Neural cell (in vitro differentiated cells): ENCODE results near the gene CPSF3. TPM values are rescaled to one million over a fixed set of nuclear protein-coding genes. Genes with fewer than 3 reads are reported as not detected.

Experiments used
- H2AFZ ChIP-seq: fragments of 200-600, 300-800 bp; sonication (generic), shearing (Covaris generic); 2 replicates; pipeline ENCODE4 v1.6.0; 2014; ENCODE audit warnings: low read depth, mild to moderate bottlenecking, antibody characterized with exemption, low read length, moderate library complexity
- H3F3A ChIP-seq: fragments of 200-600 bp; shearing (Covaris generic); 2 replicates; pipeline ENCODE4 v1.6.1; 2016; ENCODE audit warnings: mild to moderate bottlenecking, moderate library complexity, mixed read lengths, antibody characterized with exemption, low read length; ENCODE audit not compliant: insufficient read depth, poor library complexity, severe bottlenecking
- H3K27ac ChIP-seq: fragments of 200-600, 300-800 bp; sonication (generic), shearing (Covaris generic); 2 replicates; pipeline ENCODE4 v1.5.1; 2014; ENCODE audit warnings: mild to moderate bottlenecking, low read length, moderate library complexity
- H3K27me3 ChIP-seq: fragments of 300-800, 200-600 bp; sonication (generic), shearing (Covaris generic); 2 replicates; pipeline ENCODE4 v1.6.0; 2014; ENCODE audit warnings: mild to moderate bottlenecking, low read depth, low read length, moderate library complexity; ENCODE audit not compliant: insufficient read depth
- H3K36me3 ChIP-seq: fragments of 300-800, 200-600 bp; sonication (generic), shearing (Covaris generic); 2 replicates; pipeline ENCODE4 v1.5.1; 2014; ENCODE audit warnings: mild to moderate bottlenecking, antibody characterized with exemption, low read length, moderate library complexity; ENCODE audit not compliant: insufficient read depth
- H3K4me2 ChIP-seq: fragments of 300-800, 200-600 bp; sonication (generic), shearing (Covaris generic); 2 replicates; pipeline ENCODE4 v1.6.0; 2014; ENCODE audit warnings: mild to moderate bottlenecking, low read length
- H3K4me3 ChIP-seq: fragments of 300-800, 200-600 bp; sonication (generic), shearing (Covaris generic); 2 replicates; pipeline ENCODE4 v1.5.1; 2014; ENCODE audit warnings: mild to moderate bottlenecking, low read length, moderate library complexity
- H3K79me2 ChIP-seq: fragments of 200-600 bp; shearing (Covaris generic); replicated peaks from 2 replicates; pipeline ENCODE4 v1.6.0; 2014; ENCODE audit warnings: mild to moderate bottlenecking, low read length, moderate library complexity; ENCODE audit not compliant: insufficient read depth
- H3K9ac ChIP-seq: fragments of 300-800, 200-600 bp; sonication (generic), shearing (Covaris generic); 2 replicates; pipeline ENCODE4 v1.6.1; 2016; ENCODE audit warnings: mild to moderate bottlenecking, low read length, mixed read lengths
- H3K9me2 ChIP-seq: fragments of 200-600 bp; shearing (Covaris generic); 2 replicates; pipeline ENCODE4 v1.6.1; 2016; ENCODE audit warnings: mild to moderate bottlenecking, low read length, mixed read lengths; ENCODE audit not compliant: insufficient read depth
- H3K9me3 ChIP-seq: fragments of 200-600, 300-800 bp; sonication (generic), shearing (Covaris generic); 2 replicates; pipeline ENCODE4 v1.6.1; 2016; ENCODE audit warnings: mild to moderate bottlenecking, mixed run types, low read length, moderate library complexity, mixed read lengths
- H4K20me1 ChIP-seq: fragments of 200-600 bp; shearing (Covaris generic); 2 replicates; pipeline ENCODE4 v1.6.1; 2016; ENCODE audit warnings: mild to moderate bottlenecking, mixed run types; ENCODE audit not compliant: insufficient read depth
- EP300 ChIP-seq: fragments of 450-650 bp; conservative IDR thresholded peaks from 2 replicates; pipeline ENCODE4 v1.6.1; 2014; ENCODE audit warnings: antibody characterized with exemption, mild to moderate bottlenecking, moderate library complexity; ENCODE audit not compliant: poor library complexity, severe bottlenecking
- MXI1 ChIP-seq: fragments of 450-650 bp; conservative IDR thresholded peaks from 2 replicates; pipeline ENCODE4 v1.6.1; 2014; ENCODE audit warnings: antibody characterized with exemption, mild to moderate bottlenecking; ENCODE audit not compliant: poor library complexity, severe bottlenecking
- POLR2AphosphoS5 ChIP-seq: IDR thresholded peaks from 2 replicates; pipeline ENCODE4 v1.6.1; 2012
- RAD21 ChIP-seq: fragments of 450-650 bp; conservative IDR thresholded peaks from 2 replicates; pipeline ENCODE4 v1.6.1; 2014; ENCODE audit warnings: antibody characterized with exemption, mild to moderate bottlenecking, moderate library complexity
- REST ChIP-seq: IDR thresholded peaks from 2 replicates; pipeline ENCODE4 v1.6.1; 2012; ENCODE audit warnings: borderline replicate concordance
- SMC3 ChIP-seq: fragments of 450-650 bp; conservative IDR thresholded peaks from 2 replicates; pipeline ENCODE4 v1.6.1; 2014; ENCODE audit warnings: antibody characterized with exemption, mild to moderate bottlenecking, moderate library complexity; ENCODE audit not compliant: poor library complexity
- polyA plus RNA-seq: library from polyadenylated mRNA; depleted of rRNA; stranded (reverse); fragments of >200 nt; gene quantifications from 2 replicates; pipeline ENCODE4 v1.2.3, GENCODE V29; 2014
- TF ChIP-seq, protein P1 (sequence below): fragments of 450-650 bp; IDR thresholded peaks from 2 replicates; pipeline ENCODE4 v1.5.1; 2014; ENCODE audit warnings: antibody characterized with exemption, mild to moderate bottlenecking, moderate library complexity; ENCODE audit not compliant: poor library complexity, severe bottlenecking

Gene CPSF3
- polyA plus RNA-seq, 1 donor from 2014 or later = 56.0 TPM

GRCh38 chr2:9380702-9381628 is 42.5 kb upstream of the CPSF3 start:
- no peak overlapping the region for H3K4me3 ChIP-seq
- H3K79me2 ChIP-seq = no peaks in the 10 kb centered on the region
- no peaks in the 10 kb centered on the region for H3K9me3 ChIP-seq
- no peak overlapping the region for H3K9ac ChIP-seq
- H4K20me1 ChIP-seq = no peaks in the 10 kb centered on the region
- H3K27ac ChIP-seq = no peak overlapping the region
- no peaks in the 10 kb centered on the region for H3K36me3 ChIP-seq
- H3K27me3 ChIP-seq = no peaks in the 10 kb centered on the region
- H3K9me2 ChIP-seq = no peaks in the 10 kb centered on the region
- H2AFZ ChIP-seq = no peak overlapping the region
- no peak for TF ChIP-seq SMC3
- TF ChIP-seq RAD21 = no peak
- H3F3A ChIP-seq = no peaks in the 10 kb centered on the region
- H3K4me2 ChIP-seq = no peak overlapping the region

DNA sequence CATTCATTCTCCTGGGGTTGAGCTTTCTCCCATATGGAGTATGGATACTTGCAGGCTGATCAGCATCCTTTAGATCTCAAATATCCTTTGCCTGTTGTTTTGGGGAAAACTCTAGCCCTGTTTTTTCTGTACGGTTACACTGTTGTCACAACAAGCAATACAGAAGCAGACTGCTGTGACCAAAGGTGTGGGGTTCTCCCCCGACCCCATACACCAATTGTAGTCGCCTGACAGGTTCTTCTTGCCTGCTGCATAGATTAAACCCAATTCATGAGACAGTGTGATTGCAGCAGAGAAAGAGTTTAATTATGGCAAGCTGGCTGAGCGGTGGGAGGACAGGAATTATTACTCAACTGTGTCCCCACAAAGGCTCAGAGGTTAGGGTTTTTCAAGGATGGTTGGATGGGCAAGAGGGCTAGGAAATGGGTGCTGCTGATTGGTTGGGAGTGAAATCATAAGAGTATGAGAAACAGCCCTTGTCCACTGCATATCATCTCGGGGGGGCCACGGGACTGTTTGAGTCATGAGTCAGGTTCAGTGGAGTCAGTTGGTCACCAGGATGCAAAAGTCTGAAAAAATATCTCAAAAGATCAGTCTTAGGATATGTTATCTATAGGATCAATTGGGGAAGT is 40.7 kb upstream of the CPSF3 start:
- Histone ChIP-seq H3K27me3 (no peaks in the 10 kb centered on the region), H3K4me3 (no peak overlapping the region), H3K79me2 (no peaks in the 10 kb centered on the region), H3K9me3 (no peaks in the 10 kb centered on the region), H3K27ac (no peak overlapping the region), H3K9ac (no peak overlapping the region), H4K20me1 (no peaks in the 10 kb centered on the region), H3F3A (no peaks in the 10 kb centered on the region), H2AFZ (no peak overlapping the region), H3K36me3 (no peaks in the 10 kb centered on the region), H3K9me2 (no peaks in the 10 kb centered on the region), H3K4me2 (no peak overlapping the region)
- TF ChIP-seq EP300 (no peak), POLR2AphosphoS5 (no peak), RAD21 (no peak), SMC3 (no peak), REST (no peak), MXI1 (no peak)
- TF ChIP-seq, protein P1, sequence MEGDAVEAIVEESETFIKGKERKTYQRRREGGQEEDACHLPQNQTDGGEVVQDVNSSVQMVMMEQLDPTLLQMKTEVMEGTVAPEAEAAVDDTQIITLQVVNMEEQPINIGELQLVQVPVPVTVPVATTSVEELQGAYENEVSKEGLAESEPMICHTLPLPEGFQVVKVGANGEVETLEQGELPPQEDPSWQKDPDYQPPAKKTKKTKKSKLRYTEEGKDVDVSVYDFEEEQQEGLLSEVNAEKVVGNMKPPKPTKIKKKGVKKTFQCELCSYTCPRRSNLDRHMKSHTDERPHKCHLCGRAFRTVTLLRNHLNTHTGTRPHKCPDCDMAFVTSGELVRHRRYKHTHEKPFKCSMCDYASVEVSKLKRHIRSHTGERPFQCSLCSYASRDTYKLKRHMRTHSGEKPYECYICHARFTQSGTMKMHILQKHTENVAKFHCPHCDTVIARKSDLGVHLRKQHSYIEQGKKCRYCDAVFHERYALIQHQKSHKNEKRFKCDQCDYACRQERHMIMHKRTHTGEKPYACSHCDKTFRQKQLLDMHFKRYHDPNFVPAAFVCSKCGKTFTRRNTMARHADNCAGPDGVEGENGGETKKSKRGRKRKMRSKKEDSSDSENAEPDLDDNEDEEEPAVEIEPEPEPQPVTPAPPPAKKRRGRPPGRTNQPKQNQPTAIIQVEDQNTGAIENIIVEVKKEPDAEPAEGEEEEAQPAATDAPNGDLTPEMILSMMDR = no peak
